GM12874 (cell line): ENCODE data around the gene STK32C.

Experiments used
- CTCF ChIP-seq: IDR thresholded peaks from 2 replicates; pipeline ENCODE4 v1.5.1; 2011; ENCODE audit warnings: low read depth, mild to moderate bottlenecking, control low read depth, low read length, moderate library complexity; ENCODE audit not compliant: insufficient read depth

The STK32C gene

DNA sequence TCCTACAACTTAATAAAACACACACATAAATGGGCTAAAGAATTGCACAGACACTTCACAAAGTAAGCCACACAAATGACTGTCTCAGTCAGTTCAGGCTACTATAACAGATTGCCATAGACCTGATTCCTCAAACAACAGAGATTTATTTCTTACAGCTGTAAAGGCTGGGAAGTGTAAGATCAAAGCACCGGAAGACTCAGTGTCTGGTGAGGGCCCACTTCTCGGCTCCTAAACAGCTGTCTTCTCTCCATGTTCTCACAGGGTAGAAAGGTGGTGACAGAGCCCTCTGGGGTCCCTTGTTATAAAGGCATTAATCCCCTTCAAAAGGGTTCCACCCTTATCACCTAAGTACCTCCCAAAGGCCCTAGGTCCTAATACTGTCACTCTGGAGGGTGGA is 18.3 kb downstream of the STK32C start:
- TF ChIP-seq CTCF = no peak

DNA sequence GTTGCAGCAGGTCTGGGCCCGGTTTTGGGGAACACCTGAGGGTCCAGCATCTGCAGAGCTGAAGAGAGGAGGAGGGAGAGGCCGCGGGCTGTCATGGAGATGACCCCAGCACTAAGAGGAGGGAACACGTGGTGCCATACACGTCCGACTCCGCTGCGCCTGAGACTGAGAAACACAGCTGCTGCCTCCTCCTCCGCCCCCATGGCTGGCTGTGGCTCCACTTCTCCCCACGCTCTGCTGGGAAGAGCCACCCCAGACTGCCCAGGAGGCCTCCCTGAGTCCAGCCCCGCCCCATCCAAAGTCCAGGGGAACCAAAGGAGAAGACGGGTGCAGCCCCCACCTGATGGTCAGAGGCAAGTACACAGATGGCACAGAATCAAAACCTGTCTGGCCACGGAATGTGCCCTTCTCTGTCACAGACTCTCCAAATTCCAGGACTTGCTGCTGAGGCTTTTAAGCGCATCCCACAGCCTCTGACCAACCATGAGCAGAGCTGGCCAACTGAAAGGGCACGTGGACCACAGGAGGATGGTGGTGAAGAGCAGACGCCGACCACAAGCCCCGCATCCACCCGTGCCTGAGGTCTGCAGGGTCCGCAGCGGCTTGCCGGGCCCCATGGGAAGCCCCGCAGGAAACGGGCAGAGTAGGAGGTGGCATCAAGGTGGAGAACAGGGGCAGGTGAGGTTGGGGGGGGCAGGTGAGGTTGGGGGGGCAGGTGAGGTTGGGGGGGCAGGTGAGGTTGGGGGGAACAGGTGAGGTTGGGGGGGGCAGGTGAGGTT is 24.0 kb downstream of the STK32C start:
- no peak for TF ChIP-seq CTCF

DNA sequence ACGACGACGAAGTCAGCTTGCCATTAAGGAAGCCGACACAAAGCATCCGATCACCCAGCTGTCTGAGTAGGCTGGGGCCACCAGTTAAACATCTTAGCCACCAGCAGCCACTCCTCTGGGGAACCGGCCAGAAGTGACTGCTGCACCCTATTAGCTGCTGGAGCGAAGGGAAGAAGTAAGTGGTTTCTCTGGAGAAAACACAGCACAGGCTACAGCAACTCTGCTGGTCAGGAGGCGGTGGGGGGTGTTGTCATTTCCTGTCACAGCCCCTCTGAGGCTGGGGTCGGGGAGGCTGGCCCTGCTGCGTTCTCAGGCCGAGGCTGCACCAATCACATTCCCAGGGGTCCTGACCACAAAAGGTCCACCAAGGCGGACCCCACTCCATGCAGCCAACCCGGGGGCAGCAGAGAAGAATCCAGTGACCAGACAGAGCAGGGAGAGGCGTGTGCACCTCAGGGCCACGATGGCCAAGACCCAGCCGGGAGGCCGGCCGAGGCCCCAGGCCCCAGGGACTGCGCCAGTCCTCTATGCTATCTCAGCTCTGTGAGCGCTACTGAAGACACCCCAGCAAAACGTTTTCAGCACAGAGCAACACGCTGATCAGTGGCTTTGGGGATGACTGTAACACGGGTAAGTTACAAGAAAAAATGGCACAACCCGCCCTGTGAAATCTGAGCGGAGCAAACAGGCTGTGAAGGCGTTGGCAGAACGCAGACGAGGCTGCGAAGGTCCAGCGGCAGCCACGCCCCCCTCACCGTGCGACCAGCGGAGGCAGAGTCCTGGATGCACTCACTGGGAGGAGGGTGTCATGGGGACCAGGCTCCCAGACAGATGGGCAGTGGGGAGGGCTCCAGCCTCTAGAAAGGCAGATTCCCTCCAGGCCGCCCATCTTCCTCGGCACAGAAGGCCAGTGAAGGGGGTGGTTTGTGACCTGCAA is 24.8 kb downstream of the STK32C start:
- TF ChIP-seq CTCF = no peak

- no peak for TF ChIP-seq CTCF
Measured at GRCh38 chr10:132281915-132282666, 25.7 kb downstream of the STK32C start.

DNA sequence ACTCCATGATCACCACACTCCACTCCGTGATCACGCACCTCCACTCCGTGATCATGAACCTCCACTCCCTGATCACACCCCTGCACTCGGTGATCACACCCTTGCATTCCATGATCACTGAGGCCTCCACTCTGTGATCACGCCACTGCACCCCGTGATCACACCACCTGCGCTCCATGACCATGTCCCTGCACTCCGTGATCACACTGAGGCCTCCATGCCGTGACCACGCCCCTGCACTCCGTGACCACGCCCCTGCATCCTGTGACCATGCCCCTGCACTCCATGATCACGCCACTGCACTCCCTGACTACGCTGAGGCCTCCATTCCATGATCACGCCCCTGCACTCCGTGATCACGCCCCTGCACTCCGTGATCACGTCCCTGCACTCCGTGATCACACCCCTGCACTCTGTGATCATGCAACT is 27.1 kb downstream of the STK32C start:
- TF ChIP-seq CTCF = no peak

DNA sequence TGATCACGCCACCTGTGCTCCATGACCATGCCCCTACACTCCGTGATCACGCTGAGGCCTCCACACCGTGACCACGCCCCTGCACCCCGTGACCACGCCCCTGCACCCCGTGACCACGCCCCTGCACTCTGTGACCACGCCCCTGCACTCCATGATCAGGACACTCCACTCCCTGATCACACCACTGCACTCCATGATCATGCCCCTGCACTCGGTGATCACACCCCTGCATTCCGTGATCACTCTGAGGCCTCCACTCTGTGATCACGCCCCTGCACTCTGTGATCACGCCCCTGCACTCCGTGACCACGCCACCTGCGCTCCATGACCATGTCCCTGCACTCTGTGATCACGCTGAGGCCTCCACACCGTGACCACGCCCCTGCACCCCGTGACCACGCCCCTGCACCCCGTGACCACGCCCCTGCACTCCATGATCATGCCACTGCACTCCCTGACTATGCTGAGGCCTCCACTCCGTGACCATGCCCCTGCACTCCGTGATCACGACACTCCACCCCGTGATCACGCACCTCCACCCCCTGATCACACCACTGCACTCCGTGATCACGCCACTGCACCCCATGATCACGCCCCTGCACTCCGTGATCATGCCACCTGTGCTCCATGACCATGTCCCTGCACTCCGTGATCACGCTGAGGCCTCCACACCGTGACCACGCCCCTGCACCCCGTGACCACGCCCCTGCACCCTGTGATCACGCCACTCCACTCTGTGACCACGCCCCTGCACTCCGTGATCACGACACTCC is 27.7 kb downstream of the STK32C start:
- no peak for TF ChIP-seq CTCF
